Fibroblast of the conjunctiva (primary cell): ENCODE data around the gene COX7A2.

ENCODE experiments used
- DNase-seq: peaks from one replicate; pipeline ENCODE4 v3.0.0-alpha.2; 2010; ENCODE audit warnings: low read depth

Gene COX7A2

GRCh38 chr6:75220357-75220756 lies 23.2 kb downstream of the COX7A2 start:
- DNase-seq: no peak

DNA sequence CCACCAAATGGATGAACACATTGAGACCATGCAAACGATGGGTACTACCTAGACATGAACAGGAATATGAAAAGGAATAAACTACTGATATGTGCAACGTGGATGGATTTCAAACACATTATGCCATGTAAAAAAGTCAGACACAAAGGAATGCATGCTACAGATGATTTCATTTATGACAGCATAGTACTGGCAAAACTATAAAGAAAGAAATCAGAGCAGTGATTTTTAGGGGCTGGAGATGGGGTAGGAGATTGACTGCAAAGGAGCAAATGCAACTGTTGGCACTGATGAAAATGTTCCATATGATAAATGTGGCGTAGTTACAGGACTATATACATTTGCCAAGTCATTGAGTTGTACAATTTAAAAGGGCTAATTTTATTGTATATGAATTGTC lies 24.3 kb downstream of the COX7A2 start:
- DNase-seq: no peak

- DNase-seq: no peak
Observed at GRCh38 chr6:75217193-75217592, 26.4 kb downstream of the COX7A2 start.

GRCh38 chr6:75215291-75215690 lies 28.3 kb downstream of the COX7A2 start:
- no peak for DNase-seq

DNA sequence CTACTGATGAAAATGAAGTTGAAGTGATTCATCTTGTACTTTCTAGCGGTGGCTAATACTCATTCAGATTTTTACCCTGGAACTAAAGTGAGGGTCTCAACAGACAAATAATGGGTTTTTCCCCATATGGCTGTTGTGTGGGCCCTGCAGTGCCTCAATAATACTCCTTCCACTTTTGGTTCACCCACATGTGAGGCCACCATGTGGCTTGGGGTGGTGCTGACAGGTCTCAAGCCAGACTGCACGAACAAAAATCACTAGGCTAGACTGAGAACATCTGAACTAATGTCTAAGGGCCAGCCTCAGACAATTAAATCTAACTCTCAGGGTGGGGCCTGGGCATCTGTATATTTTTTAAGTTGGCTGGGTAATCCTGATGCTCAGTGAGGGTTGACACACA lies 29.9 kb downstream of the COX7A2 start:
- no peak for DNase-seq

- no peak for DNase-seq
Observed at GRCh38 chr6:75213112-75213511, 30.5 kb downstream of the COX7A2 start.

- DNase-seq: no peak
Observed at GRCh38 chr6:75211920-75212590, 31.5 kb downstream of the COX7A2 start.

DNA sequence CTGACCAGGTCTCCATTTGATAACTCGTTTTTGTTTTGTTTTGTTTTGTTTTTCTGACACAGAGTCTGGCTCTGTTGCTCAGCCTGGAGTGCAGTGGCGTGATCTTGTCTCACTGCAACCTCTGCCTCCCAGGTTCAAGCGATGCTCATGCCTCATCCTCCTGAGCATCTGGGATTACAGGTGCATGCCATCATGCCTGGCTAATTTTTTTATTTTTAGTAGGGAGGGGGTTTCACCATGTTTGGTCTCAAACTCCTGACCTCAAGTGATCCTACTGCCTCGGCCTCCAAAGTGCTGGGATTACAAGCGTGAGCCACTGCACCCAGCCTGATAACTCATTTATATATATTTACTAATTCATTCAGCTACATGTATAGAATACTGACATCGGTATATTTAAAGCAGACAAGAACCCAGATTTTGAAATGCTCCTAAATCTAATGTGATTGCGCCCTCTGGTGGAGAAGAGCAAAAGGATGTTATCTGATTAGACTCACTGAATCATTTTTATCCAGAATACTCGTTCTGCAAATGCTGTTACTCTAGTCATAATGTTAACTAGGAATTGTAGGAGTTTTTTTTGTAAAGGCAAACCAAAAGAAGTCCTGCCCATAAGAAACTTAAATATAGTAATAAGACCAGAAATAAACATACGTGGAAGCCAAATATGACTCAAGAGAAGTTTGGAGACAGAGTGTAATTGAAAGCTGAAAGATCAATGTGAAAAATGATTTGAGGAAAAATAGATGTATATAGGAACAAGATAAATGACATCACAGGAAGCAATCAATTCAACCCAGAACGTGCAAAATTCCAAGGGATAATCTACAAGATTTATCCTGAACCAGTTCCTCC lies 32.5 kb downstream of the COX7A2 start:
- DNase-seq: peak; percentile 62

DNA sequence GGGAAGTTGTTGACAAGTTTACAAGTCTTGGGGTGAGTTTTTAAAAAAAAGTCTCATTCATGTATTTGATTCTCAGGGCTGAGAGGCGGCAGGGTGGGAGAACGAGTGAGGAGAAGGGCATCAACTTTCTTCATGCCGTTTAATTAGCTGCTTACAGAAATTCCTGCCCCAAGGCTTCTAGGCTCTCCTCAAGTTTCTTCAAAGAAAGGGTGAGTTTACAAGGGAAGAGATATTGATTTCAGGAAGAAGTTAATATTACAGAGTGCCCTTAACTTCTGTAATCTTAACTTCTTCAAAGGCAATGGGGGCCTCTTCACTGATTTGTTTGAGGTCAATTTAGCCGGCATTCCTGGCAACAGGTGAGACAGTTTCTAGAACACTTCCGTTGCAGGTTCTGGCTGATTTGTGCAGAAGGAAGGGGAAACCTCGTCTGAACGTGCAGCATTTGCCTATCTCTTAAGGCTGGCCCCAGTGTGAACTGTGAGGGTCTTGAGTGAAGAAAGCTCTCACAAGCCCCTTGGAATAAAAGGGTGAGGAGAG lies 34.3 kb downstream of the COX7A2 start:
- DNase-seq: no peak

GRCh38 chr6:75208298-75209183 lies 35.1 kb downstream of the COX7A2 start:
- peak; percentile 71 for DNase-seq

DNA sequence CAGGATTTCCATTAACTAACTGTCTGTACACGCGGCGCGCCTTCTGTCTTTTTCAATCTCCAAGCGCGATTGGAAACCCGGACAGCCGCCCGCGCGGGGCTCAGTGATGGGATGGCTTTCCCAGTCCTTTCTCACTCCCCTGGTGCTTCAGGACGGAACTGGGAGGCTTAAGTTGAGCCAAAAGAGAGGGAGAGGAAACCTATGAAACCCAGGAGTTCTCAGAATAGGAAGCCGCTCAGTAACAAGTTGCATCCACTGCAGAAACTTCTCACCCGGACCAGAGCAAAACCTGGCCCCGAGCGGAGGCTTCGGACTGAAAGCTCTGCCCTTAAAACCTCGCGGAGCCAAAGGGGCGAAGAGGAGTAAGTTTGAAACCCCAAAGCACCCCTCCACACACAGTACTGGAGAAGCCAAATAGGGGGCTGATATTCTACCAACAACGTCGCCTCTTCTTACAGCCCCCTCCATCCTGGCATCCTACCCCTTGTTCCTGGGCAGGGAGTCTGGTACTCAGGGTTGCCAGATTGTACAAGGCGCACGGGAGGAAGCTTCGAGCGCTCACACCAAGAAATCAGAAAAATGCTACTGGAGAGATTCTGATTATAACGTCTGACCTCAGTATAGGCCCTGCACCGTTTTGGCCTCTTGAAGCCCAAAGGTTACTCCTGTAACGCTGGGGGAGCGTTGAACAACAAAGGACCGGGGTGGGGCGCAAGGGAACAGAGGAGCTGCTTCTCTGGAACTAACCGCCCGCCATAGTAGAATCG lies 36.8 kb downstream of the COX7A2 start:
- DNase-seq: no peak

GRCh38 chr6:75205776-75206575 lies 37.6 kb downstream of the COX7A2 start, which contains the start of gene COL12A1:
Gene COL12A1 (minus strand): TSS chr6:75206053. CDS start chr6:75202792, 3,261 bp downstream.
- peak; percentile 99 for DNase-seq

- DNase-seq: no peak
Observed at GRCh38 chr6:75204959-75205775, 38.4 kb downstream of the COX7A2 start.

- peak; percentile 96 for DNase-seq
Observed at GRCh38 chr6:75204217-75204958, 39.2 kb downstream of the COX7A2 start.

- DNase-seq: peak; percentile 55
Observed at GRCh38 chr6:75203721-75204120, 39.9 kb downstream of the COX7A2 start.

- no peak for DNase-seq
Observed at GRCh38 chr6:75202676-75203131, 40.9 kb downstream of the COX7A2 start.

- DNase-seq: no peak
Observed at GRCh38 chr6:75201901-75202672, 41.5 kb downstream of the COX7A2 start.

- no peak for DNase-seq
Observed at GRCh38 chr6:75201021-75201420, 42.6 kb downstream of the COX7A2 start.
